ENCODE data around the gene DDC. TPM values are rescaled to one million over a fixed set of nuclear protein-coding genes. Genes with fewer than 3 reads are reported as not detected.

DDC gene
- total RNA-seq, 3 donors from 2014 or later (not counting 1 experiment from before 2014, with no cell fraction given), result not detected

DNA sequence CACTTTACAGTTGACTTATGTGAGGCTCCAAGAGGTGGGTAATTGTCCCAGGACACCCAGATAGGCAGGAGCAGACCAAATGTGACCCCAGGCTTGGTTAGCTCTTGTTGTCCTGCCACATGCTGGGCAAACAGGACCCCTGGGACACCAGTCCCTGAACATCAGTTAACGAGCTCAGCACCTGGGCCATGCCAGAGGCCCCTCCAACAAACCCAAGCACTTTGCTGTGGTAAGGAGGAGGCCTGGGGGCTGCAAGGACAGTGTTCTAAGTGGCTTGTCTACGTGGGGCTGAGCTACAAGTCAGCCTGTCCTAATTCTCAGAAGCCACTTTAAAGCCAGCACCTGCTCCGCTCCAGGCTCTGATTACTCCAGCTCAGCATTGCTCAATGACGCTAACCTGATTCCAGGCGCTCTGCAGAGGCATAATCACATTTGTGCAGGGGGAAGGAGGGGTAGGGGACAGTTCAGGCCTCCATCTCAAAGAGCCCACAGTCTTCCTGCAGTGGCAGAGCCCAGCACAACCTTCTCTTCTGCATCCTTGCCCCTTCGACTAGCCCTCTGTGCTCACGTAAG, 57.2 kb downstream of the DDC start:
- no peak overlapping the region for H3K4me3 ChIP-seq (ENCODE audit: low read length)
- Mint-ChIP-seq H3K4me3 (no peak overlapping the region), H3K36me3 (no peaks in the 10 kb centered on the region), H3K27me3 (ENCODE audit: low read depth in 2 of 2) (peaks cover 6 to 7% of the 10 kb centered on the region in 2 donors), H3K4me1 (no peaks in the 10 kb centered on the region), H3K9me3 (no peaks in the 10 kb centered on the region), H3K27ac (no peak overlapping the region)
- H3K4me1 ChIP-seq (ENCODE audit: control insufficient read depth, insufficient read depth, low read length), result no peaks in the 10 kb centered on the region
- H3K27ac ChIP-seq (ENCODE audit: low read length), result no peak overlapping the region
- 59% methylated on average over 7 of the region's 7 CpGs for WGBS (ENCODE audit: insufficient coverage)
- TF ChIP-seq CTCF (IDR thresholded peaks at IDR 0.05), result no peak
- H3K36me3 ChIP-seq (ENCODE audit: control insufficient read depth, insufficient read depth, low read length), result no peaks in the 10 kb centered on the region
- no peaks in the 10 kb centered on the region for H3K9me3 ChIP-seq (ENCODE audit: control insufficient read depth, insufficient read depth, low read length)
- intact Hi-C loops (cut with micrococcal nuclease), result no loop called here
- no peaks in the 10 kb centered on the region for H3K27me3 ChIP-seq (ENCODE audit: control insufficient read depth, insufficient read depth, low read length)
- no peak for ATAC-seq
- DNase-seq, result no peak

DNA sequence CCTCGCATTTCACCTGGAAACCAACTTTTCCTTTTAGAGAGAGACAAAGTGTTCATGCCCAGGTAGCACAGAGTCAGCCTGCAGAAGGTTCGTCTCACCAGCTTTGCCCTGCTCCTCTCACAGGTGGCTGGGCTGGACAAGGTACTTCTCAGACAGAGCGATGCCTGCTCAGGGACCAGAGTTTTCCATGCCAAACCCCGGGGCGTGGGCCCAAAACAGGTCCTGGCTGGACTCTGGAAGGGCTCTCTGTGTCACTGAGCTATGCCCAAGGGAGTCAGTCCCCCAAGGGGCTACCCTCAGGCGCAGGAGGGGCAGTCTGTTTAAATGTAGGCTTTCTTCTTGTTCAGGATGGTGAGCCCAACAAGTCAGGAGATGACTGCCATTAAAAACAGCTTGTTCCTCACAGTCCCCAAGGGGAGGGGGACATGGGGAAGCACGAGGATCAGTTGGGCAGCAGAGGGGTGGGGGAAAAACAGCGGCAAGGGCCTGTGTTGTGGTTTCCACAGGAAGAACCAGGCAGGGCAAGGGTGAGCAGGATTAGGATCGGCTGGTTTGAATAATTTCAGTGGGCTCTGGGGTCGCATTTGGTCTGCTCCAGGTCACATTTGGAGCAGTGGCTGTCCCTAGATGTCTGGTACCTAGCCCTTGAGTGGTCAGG, 59.5 kb downstream of the DDC start:
- Histone ChIP-seq H3K4me1 (ENCODE audit: control insufficient read depth, insufficient read depth, low read length) (no peaks in the 10 kb centered on the region), H3K9me3 (ENCODE audit: control insufficient read depth, insufficient read depth, low read length) (no peaks in the 10 kb centered on the region), H3K36me3 (ENCODE audit: control insufficient read depth, insufficient read depth, low read length) (no peaks in the 10 kb centered on the region), H3K4me3 (ENCODE audit: low read length) (no peak overlapping the region), H3K27ac (ENCODE audit: low read length) (no peak overlapping the region), H3K27me3 (ENCODE audit: control insufficient read depth, insufficient read depth, low read length) (no peaks in the 10 kb centered on the region)
- Mint-ChIP-seq H3K27me3 (ENCODE audit: low read depth in 2 of 2) (peaks cover 0 to 7% of the 10 kb centered on the region in 2 donors), H3K4me1 (no peaks in the 10 kb centered on the region), H3K27ac (no peak overlapping the region), H3K36me3 (no peaks in the 10 kb centered on the region), H3K9me3 (no peaks in the 10 kb centered on the region), H3K4me3 (no peak overlapping the region)
- intact Hi-C loops (cut with micrococcal nuclease), result no loop called here
- no peak for ATAC-seq
- WGBS (ENCODE audit: insufficient coverage), result 48% methylated on average over 10 of the region's 10 CpGs
- no peak for DNase-seq
- no peak for TF ChIP-seq CTCF (IDR thresholded peaks at IDR 0.05)

GRCh38 chr7:50504646-50505546, 60.3 kb downstream of the DDC start:
- WGBS (ENCODE audit: insufficient coverage), result 93% methylated on average over 12 of the region's 12 CpGs
- Histone ChIP-seq H3K27ac (ENCODE audit: low read length) (no peak overlapping the region), H3K4me3 (ENCODE audit: low read length) (no peak overlapping the region), H3K9me3 (ENCODE audit: control insufficient read depth, insufficient read depth, low read length) (no peaks in the 10 kb centered on the region), H3K36me3 (ENCODE audit: control insufficient read depth, insufficient read depth, low read length) (no peaks in the 10 kb centered on the region), H3K4me1 (ENCODE audit: control insufficient read depth, insufficient read depth, low read length) (no peaks in the 10 kb centered on the region), H3K27me3 (ENCODE audit: control insufficient read depth, insufficient read depth, low read length) (no peaks in the 10 kb centered on the region)
- Mint-ChIP-seq H3K27ac (no peak overlapping the region), H3K9me3 (no peaks in the 10 kb centered on the region), H3K27me3 (ENCODE audit: low read depth in 2 of 2) (peaks cover under 1 to 7% of the 10 kb centered on the region in 2 donors), H3K36me3 (no peaks in the 10 kb centered on the region), H3K4me3 (no peak overlapping the region), H3K4me1 (no peaks in the 10 kb centered on the region)
- intact Hi-C loops (cut with micrococcal nuclease), result no loop called here
- ATAC-seq (no peak), DNase-seq (no peak)
- TF ChIP-seq CTCF (IDR thresholded peaks at IDR 0.05), result no peak
